Right kidney (tissue), 9 donors: Measurements from ENCODE around the gene USP17L30.
"Not testable (repeated sequence)": the region's sequence is repeated elsewhere in the genome, so short reads cannot be mapped to it uniquely, and the experiment has no call there.

Experiments used
- DNase-seq: peaks from one replicate; pipeline ENCODE4 v3.0.0-alpha.2; 2016
- long read RNA-seq, 8 donors: transcript quantifications; one replicate each; lab custom pipeline, GENCODE V29; 2026

The USP17L30 gene
- long read RNA-seq, donor 1 = 0 reads
- long read RNA-seq, donor 2 = 0 reads
- long read RNA-seq, donor 3 = 0 reads
- long read RNA-seq, donor 4 = 0 reads
- long read RNA-seq, donor 5 = 0 reads
- long read RNA-seq, donor 6 = 0 reads
- long read RNA-seq, donor 7 = 0 reads
- long read RNA-seq, donor 8 = 0 reads

GRCh38 chr4:9362829-9363228, at the start of gene USP17L30:
Gene USP17L30 (plus strand): TSS chr4:9363129. CDS start chr4:9363129, 0 bp downstream.
- DNase-seq = not testable (repeated sequence)

GRCh38 chr4:9324191-9324590, 38.7 kb upstream of the USP17L30 start:
- DNase-seq = not testable (repeated sequence)

GRCh38 chr4:9324865-9325264, 38.1 kb upstream of the USP17L30 start, which contains the start of gene USP17L24:
Gene USP17L24 (plus strand): TSS chr4:9325165. CDS start chr4:9325165, 0 bp downstream.
- DNase-seq = not testable (repeated sequence)

- DNase-seq = not testable (repeated sequence)
These were observed 33.3 kb upstream of the USP17L30 start, which contains the start of gene USP17L25 for GRCh38 chr4:9329611-9330010. Gene USP17L25 (plus strand): TSS chr4:9329911. CDS start chr4:9329911, 0 bp downstream.

GRCh38 chr4:9334358-9334757, 28.6 kb upstream of the USP17L30 start, which contains the start of gene USP17L26:
Gene USP17L26 (plus strand): TSS chr4:9334658. CDS start chr4:9334658, 0 bp downstream.
- not testable (repeated sequence) for DNase-seq

GRCh38 chr4:9339103-9339502, 23.8 kb upstream of the USP17L30 start, which contains the start of gene USP17L5:
Gene USP17L5 (plus strand): TSS chr4:9339403. CDS start chr4:9339403, 0 bp downstream.
- DNase-seq = not testable (repeated sequence)

GRCh38 chr4:9343848-9344247, 19.1 kb upstream of the USP17L30 start, which contains the start of gene USP17L27:
Gene USP17L27 (plus strand): TSS chr4:9344148. CDS start chr4:9344148, 0 bp downstream.
- DNase-seq = not testable (repeated sequence)

GRCh38 chr4:9348593-9348992, 14.3 kb upstream of the USP17L30 start, which contains the start of gene USP17L28:
Gene USP17L28 (plus strand): TSS chr4:9348893. CDS start chr4:9348893, 0 bp downstream.
- not testable (repeated sequence) for DNase-seq

GRCh38 chr4:9350866-9351265, 12.1 kb upstream of the USP17L30 start:
- not testable (repeated sequence) for DNase-seq

- not testable (repeated sequence) for DNase-seq
These were observed 9.6 kb upstream of the USP17L30 start, which contains the start of gene USP17L29 for GRCh38 chr4:9353338-9353737. Gene USP17L29 (plus strand): TSS chr4:9353638. CDS start chr4:9353638, 0 bp downstream.

- DNase-seq = not testable (repeated sequence)
These were observed 17.0 kb downstream of the USP17L30 start for GRCh38 chr4:9379881-9380280.

GRCh38 chr4:9381012-9381534, 18.1 kb downstream of the USP17L30 start:
- DNase-seq = peak; percentile 68

GRCh38 chr4:9384126-9384525, 21.2 kb downstream of the USP17L30 start:
- no peak for DNase-seq

- not testable (repeated sequence) for DNase-seq
These were observed 26.1 kb downstream of the USP17L30 start for GRCh38 chr4:9389001-9389400.

- not testable (repeated sequence) for DNase-seq
These were observed 42.8 kb downstream of the USP17L30 start for GRCh38 chr4:9405774-9406173.

GRCh38 chr4:9406491-9406890, 43.6 kb downstream of the USP17L30 start:
- DNase-seq = not testable (repeated sequence)

GRCh38 chr4:9409793-9410192, 46.9 kb downstream of the USP17L30 start:
- no peak for DNase-seq
